PFSK-1 (cell line): Measurements from ENCODE around the gene EN1.

ENCODE experiments used
- FOXP2 ChIP-seq: optimal IDR thresholded peaks from 2 replicates; pipeline ENCODE3; 2011; ENCODE audit warnings: borderline replicate concordance, control low read depth, inconsistent platforms; ENCODE audit not compliant: insufficient read depth; ENCODE audit errors: extremely low read length, extremely low read depth
- POLR2AphosphoS5 ChIP-seq: IDR thresholded peaks from 2 replicates; pipeline ENCODE4 v1.6.1; 2012; ENCODE audit warnings: low read depth, mild to moderate bottlenecking, control low read depth, low read length, moderate library complexity
- REST ChIP-seq, 2 experiments: IDR thresholded peaks; 2 replicates each; pipeline versions ENCODE4 v1.6.1 to v1.8.0; 2011 to 2012; ENCODE audit warnings: low read depth in 2 of 2, low read length in 2 of 2, control low read depth in 1 of 2, inconsistent platforms in 1 of 2, mild to moderate bottlenecking in 1 of 2, moderate library complexity in 1 of 2; ENCODE audit not compliant: insufficient read depth in 1 of 2
- SIN3A ChIP-seq: IDR thresholded peaks from 2 replicates; pipeline ENCODE4 v1.6.1; 2012; ENCODE audit warnings: mild to moderate bottlenecking, low read length, moderate library complexity, borderline replicate concordance; ENCODE audit not compliant: insufficient read depth
- TAF1 ChIP-seq: IDR thresholded peaks from 2 replicates; pipeline ENCODE4 v1.6.1; 2012; ENCODE audit warnings: low read length, control low read depth, borderline replicate concordance; ENCODE audit not compliant: insufficient read depth

EN1 gene

GRCh38 chr2:118853129-118853640 is 5.7 kb upstream of the EN1 start:
- TF ChIP-seq SIN3A (no peak), REST (IDR thresholded peaks at IDR 0.05; ENCODE audit: insufficient read depth in 1 of 2, low read depth in 2 of 2, low read length in 2 of 2) (no peak), POLR2AphosphoS5 (no peak)

- no peak for TF ChIP-seq REST (IDR thresholded peaks at IDR 0.05; ENCODE audit: insufficient read depth in 1 of 2, low read depth in 2 of 2, low read length in 2 of 2)
- TF ChIP-seq SIN3A = no peak
- no peak for TF ChIP-seq FOXP2
These were observed 5.2 kb upstream of the EN1 start for GRCh38 chr2:118852605-118853128.

- no peak for TF ChIP-seq TAF1
- TF ChIP-seq FOXP2 = no peak
- no peak for TF ChIP-seq POLR2AphosphoS5
- TF ChIP-seq SIN3A = no peak
- no peak for TF ChIP-seq REST (IDR thresholded peaks at IDR 0.05; ENCODE audit: insufficient read depth in 1 of 2, low read depth in 2 of 2, low read length in 2 of 2)
These were observed 4.2 kb upstream of the EN1 start for GRCh38 chr2:118851650-118852049.

- no peak for TF ChIP-seq SIN3A
- TF ChIP-seq REST (IDR thresholded peaks at IDR 0.05; ENCODE audit: insufficient read depth in 1 of 2, low read depth in 2 of 2, low read length in 2 of 2) = no peak
- no peak for TF ChIP-seq FOXP2
- no peak for TF ChIP-seq POLR2AphosphoS5
- TF ChIP-seq TAF1 = no peak
These were observed 3.5 kb upstream of the EN1 start for GRCh38 chr2:118850901-118851415.

DNA sequence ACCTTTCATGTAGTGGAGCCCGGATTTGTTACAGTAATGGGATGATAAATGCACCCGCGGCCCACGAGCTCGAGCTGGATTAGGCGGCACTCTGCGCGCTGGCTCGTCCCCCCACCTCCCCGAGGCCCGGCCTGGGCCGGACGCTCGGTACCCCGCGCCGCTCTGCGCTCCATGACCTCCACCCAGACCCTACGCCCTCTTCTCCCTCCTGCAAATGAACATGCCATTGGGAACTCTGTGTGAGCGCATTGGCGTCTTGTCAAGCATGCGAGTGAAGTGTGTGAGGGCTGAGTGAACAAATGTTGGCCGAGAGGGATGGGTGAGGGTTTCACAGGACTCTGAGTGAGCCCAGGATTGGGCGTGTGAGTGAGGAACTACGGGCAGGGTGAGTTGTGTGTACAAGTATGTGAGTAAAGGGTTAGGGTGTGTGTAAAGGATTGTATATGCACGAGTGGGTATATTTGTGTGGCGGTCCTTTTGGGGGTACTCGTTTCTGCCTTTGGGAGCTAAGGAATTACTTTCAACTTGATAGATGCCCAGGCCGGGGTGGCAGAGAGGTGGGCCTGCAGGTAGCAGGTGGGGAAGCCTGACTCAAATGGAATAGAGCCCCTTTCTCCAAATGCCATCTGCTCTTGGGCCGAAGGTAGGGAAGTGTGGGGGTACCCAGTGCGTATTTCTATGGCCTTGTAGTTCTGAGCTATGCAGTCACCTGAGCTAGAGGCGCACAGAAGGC is 2.9 kb upstream of the EN1 start:
- TF ChIP-seq TAF1 (no peak), POLR2AphosphoS5 (no peak), FOXP2 (no peak), SIN3A (no peak), REST (IDR thresholded peaks at IDR 0.05; ENCODE audit: insufficient read depth in 1 of 2, low read depth in 2 of 2, low read length in 2 of 2) (no peak)
